Neural cell (in vitro differentiated cells): ENCODE data around the gene GPR62. TPM values are rescaled to one million over a fixed set of nuclear protein-coding genes. Genes with fewer than 3 reads are reported as not detected.

ENCODE experiments used
- H2AFZ ChIP-seq: fragments of 200-600, 300-800 bp; sonication (generic), shearing (Covaris generic); 2 replicates; pipeline ENCODE4 v1.6.0; 2014; ENCODE audit warnings: low read depth, mild to moderate bottlenecking, antibody characterized with exemption, low read length, moderate library complexity
- H3F3A ChIP-seq: fragments of 200-600 bp; shearing (Covaris generic); 2 replicates; pipeline ENCODE4 v1.6.1; 2016; ENCODE audit warnings: mild to moderate bottlenecking, moderate library complexity, mixed read lengths, antibody characterized with exemption, low read length; ENCODE audit not compliant: insufficient read depth, poor library complexity, severe bottlenecking
- H3K27ac ChIP-seq: fragments of 200-600, 300-800 bp; sonication (generic), shearing (Covaris generic); 2 replicates; pipeline ENCODE4 v1.5.1; 2014; ENCODE audit warnings: mild to moderate bottlenecking, low read length, moderate library complexity
- H3K27me3 ChIP-seq: fragments of 300-800, 200-600 bp; sonication (generic), shearing (Covaris generic); 2 replicates; pipeline ENCODE4 v1.6.0; 2014; ENCODE audit warnings: mild to moderate bottlenecking, low read depth, low read length, moderate library complexity; ENCODE audit not compliant: insufficient read depth
- H3K36me3 ChIP-seq: fragments of 300-800, 200-600 bp; sonication (generic), shearing (Covaris generic); 2 replicates; pipeline ENCODE4 v1.5.1; 2014; ENCODE audit warnings: mild to moderate bottlenecking, antibody characterized with exemption, low read length, moderate library complexity; ENCODE audit not compliant: insufficient read depth
- H3K4me2 ChIP-seq: fragments of 300-800, 200-600 bp; sonication (generic), shearing (Covaris generic); 2 replicates; pipeline ENCODE4 v1.6.0; 2014; ENCODE audit warnings: mild to moderate bottlenecking, low read length
- H3K4me3 ChIP-seq: fragments of 300-800, 200-600 bp; sonication (generic), shearing (Covaris generic); 2 replicates; pipeline ENCODE4 v1.5.1; 2014; ENCODE audit warnings: mild to moderate bottlenecking, low read length, moderate library complexity
- H3K79me2 ChIP-seq: fragments of 200-600 bp; shearing (Covaris generic); replicated peaks from 2 replicates; pipeline ENCODE4 v1.6.0; 2014; ENCODE audit warnings: mild to moderate bottlenecking, low read length, moderate library complexity; ENCODE audit not compliant: insufficient read depth
- H3K9ac ChIP-seq: fragments of 300-800, 200-600 bp; sonication (generic), shearing (Covaris generic); 2 replicates; pipeline ENCODE4 v1.6.1; 2016; ENCODE audit warnings: mild to moderate bottlenecking, low read length, mixed read lengths
- H3K9me2 ChIP-seq: fragments of 200-600 bp; shearing (Covaris generic); 2 replicates; pipeline ENCODE4 v1.6.1; 2016; ENCODE audit warnings: mild to moderate bottlenecking, low read length, mixed read lengths; ENCODE audit not compliant: insufficient read depth
- H3K9me3 ChIP-seq: fragments of 200-600, 300-800 bp; sonication (generic), shearing (Covaris generic); 2 replicates; pipeline ENCODE4 v1.6.1; 2016; ENCODE audit warnings: mild to moderate bottlenecking, mixed run types, low read length, moderate library complexity, mixed read lengths
- H4K20me1 ChIP-seq: fragments of 200-600 bp; shearing (Covaris generic); 2 replicates; pipeline ENCODE4 v1.6.1; 2016; ENCODE audit warnings: mild to moderate bottlenecking, mixed run types; ENCODE audit not compliant: insufficient read depth
- CTCF ChIP-seq: fragments of 450-650 bp; IDR thresholded peaks from 2 replicates; pipeline ENCODE4 v1.5.1; 2014; ENCODE audit warnings: antibody characterized with exemption, mild to moderate bottlenecking, moderate library complexity; ENCODE audit not compliant: poor library complexity, severe bottlenecking
- EP300 ChIP-seq: fragments of 450-650 bp; conservative IDR thresholded peaks from 2 replicates; pipeline ENCODE4 v1.6.1; 2014; ENCODE audit warnings: antibody characterized with exemption, mild to moderate bottlenecking, moderate library complexity; ENCODE audit not compliant: poor library complexity, severe bottlenecking
- EZH2 ChIP-seq: fragments of 200-600, 300-800 bp; shearing (Covaris generic), sonication (generic); IDR thresholded peaks from 2 replicates; pipeline ENCODE4 v1.6.1; 2014; ENCODE audit warnings: antibody characterized with exemption, low read length, borderline replicate concordance, mild to moderate bottlenecking; ENCODE audit not compliant: insufficient read depth, poor library complexity, severe bottlenecking
- MXI1 ChIP-seq: fragments of 450-650 bp; conservative IDR thresholded peaks from 2 replicates; pipeline ENCODE4 v1.6.1; 2014; ENCODE audit warnings: antibody characterized with exemption, mild to moderate bottlenecking; ENCODE audit not compliant: poor library complexity, severe bottlenecking
- POLR2AphosphoS5 ChIP-seq: IDR thresholded peaks from 2 replicates; pipeline ENCODE4 v1.6.1; 2012
- RAD21 ChIP-seq: fragments of 450-650 bp; conservative IDR thresholded peaks from 2 replicates; pipeline ENCODE4 v1.6.1; 2014; ENCODE audit warnings: antibody characterized with exemption, mild to moderate bottlenecking, moderate library complexity
- REST ChIP-seq: IDR thresholded peaks from 2 replicates; pipeline ENCODE4 v1.6.1; 2012; ENCODE audit warnings: borderline replicate concordance
- SMC3 ChIP-seq: fragments of 450-650 bp; conservative IDR thresholded peaks from 2 replicates; pipeline ENCODE4 v1.6.1; 2014; ENCODE audit warnings: antibody characterized with exemption, mild to moderate bottlenecking, moderate library complexity; ENCODE audit not compliant: poor library complexity
- TAF1 ChIP-seq: IDR thresholded peaks from 2 replicates; pipeline ENCODE4 v1.6.1; 2012; ENCODE audit warnings: low read depth
- polyA plus RNA-seq: library from polyadenylated mRNA; depleted of rRNA; stranded (reverse); fragments of >200 nt; gene quantifications from 2 replicates; pipeline ENCODE4 v1.2.3, GENCODE V29; 2014

GPR62 gene
- polyA plus RNA-seq, 1 donor from 2014 or later = not detected

- Histone ChIP-seq H3K27me3 (no peaks in the 10 kb centered on the region), H3K9ac (no peak overlapping the region), H3K9me2 (no peaks in the 10 kb centered on the region), H3K9me3 (no peaks in the 10 kb centered on the region), H3K4me2 (no peak overlapping the region), H3K79me2 (no peaks in the 10 kb centered on the region), H3K4me3 (no peak overlapping the region), H3K36me3 (no peaks in the 10 kb centered on the region), H4K20me1 (no peaks in the 10 kb centered on the region), H2AFZ (no peak overlapping the region), H3F3A (no peaks in the 10 kb centered on the region), H3K27ac (no peak overlapping the region)
- TF ChIP-seq POLR2AphosphoS5 (no peak), EZH2 (no peak), EP300 (no peak), REST (no peak), RAD21 (no peak), MXI1 (no peak)
Observed at GRCh38 chr3:51937014-51937413, 18.2 kb upstream of the GPR62 start.

GRCh38 chr3:51937611-51938450 is 17.4 kb upstream of the GPR62 start:
- H3F3A ChIP-seq = no peaks in the 10 kb centered on the region
- no peaks in the 10 kb centered on the region for H3K79me2 ChIP-seq
- H2AFZ ChIP-seq = no peak overlapping the region
- TF ChIP-seq EZH2 (no peak), RAD21 (no peak), EP300 (no peak), TAF1 (no peak), POLR2AphosphoS5 (no peak), MXI1 (no peak), REST (no peak), SMC3 (no peak), CTCF (no peak)
- H3K27me3 ChIP-seq = no peaks in the 10 kb centered on the region
- no peaks in the 10 kb centered on the region for H3K9me2 ChIP-seq
- no peak overlapping the region for H3K9ac ChIP-seq
- H4K20me1 ChIP-seq = no peaks in the 10 kb centered on the region
- H3K27ac ChIP-seq = no peak overlapping the region
- no peaks in the 10 kb centered on the region for H3K9me3 ChIP-seq
- H3K4me2 ChIP-seq = no peak overlapping the region
- no peak overlapping the region for H3K4me3 ChIP-seq
- no peaks in the 10 kb centered on the region for H3K36me3 ChIP-seq
